LNCaP clone FGC (cell line): ENCODE data around the gene CD226.
"Not testable (repeated sequence)": the region's sequence is repeated elsewhere in the genome, so short reads cannot be mapped to it uniquely, and the experiment has no call there.

Source experiments
- DNase-seq: peaks from one replicate; pipeline ENCODE4 v3.0.0-alpha.2; 2011; ENCODE audit warnings: low read depth
- H3K4me3 ChIP-seq: 2 replicates; pipeline ENCODE4 v1.5.1; 2011; ENCODE audit warnings: mild to moderate bottlenecking, low read depth, low read length, control low read depth
- CTCF ChIP-seq: IDR thresholded peaks from 2 replicates; pipeline ENCODE4 v1.5.1; 2012; ENCODE audit warnings: mild to moderate bottlenecking; ENCODE audit not compliant: control insufficient read depth, insufficient read depth; ENCODE audit errors: extremely low read depth

The CD226 gene

GRCh38 chr18:69941183-69941582, 6.5 kb downstream of the CD226 start:
- no peak for DNase-seq
- no peak for TF ChIP-seq CTCF
- H3K4me3 ChIP-seq: no peak overlapping the region

GRCh38 chr18:69939812-69940211, 7.9 kb downstream of the CD226 start:
- not testable (repeated sequence) for H3K4me3 ChIP-seq, DNase-seq

- no peak for DNase-seq
- TF ChIP-seq CTCF: no peak
Measured at GRCh38 chr18:69936191-69936558, 11.5 kb downstream of the CD226 start.

GRCh38 chr18:69935319-69936190, 12.1 kb downstream of the CD226 start:
- TF ChIP-seq CTCF: no peak
- DNase-seq: no peak
- no peak overlapping the region for H3K4me3 ChIP-seq

More at GRCh38 chr18:69936191-69936558, 11.5 kb downstream of the CD226 start:
- H3K4me3 ChIP-seq: no peak overlapping the region

GRCh38 chr18:69934601-69935265, 12.9 kb downstream of the CD226 start:
- DNase-seq: no peak
- no peak overlapping the region for H3K4me3 ChIP-seq
- TF ChIP-seq CTCF: no peak

GRCh38 chr18:69929041-69929774, 18.5 kb downstream of the CD226 start:
- TF ChIP-seq CTCF: no peak
- no peak overlapping the region for H3K4me3 ChIP-seq
- DNase-seq: no peak

- DNase-seq: no peak
- no peak overlapping the region for H3K4me3 ChIP-seq
- TF ChIP-seq CTCF: no peak
Measured at GRCh38 chr18:69916412-69916811, 31.3 kb downstream of the CD226 start.
